CD14-positive monocyte (primary cell): ENCODE results near the gene CCL25. TPM values are rescaled to one million over a fixed set of nuclear protein-coding genes. Genes with fewer than 3 reads are reported as not detected.

Experiments used
- DNase-seq, 3 donors: peaks; one replicate each; pipeline ENCODE4 v3.0.0-alpha.2; 2011 to 2022
- H2AFZ ChIP-seq: 2 replicates; pipeline ENCODE4 v1.6.0; 2012; ENCODE audit warnings: mild to moderate bottlenecking, low read depth, low read length, inconsistent platforms; ENCODE audit not compliant: insufficient read depth, poor library complexity, severe bottlenecking
- H3K27ac ChIP-seq, 2 donors: 1 replicate in 1 of 2; 2 replicates in 1 of 2; pipeline ENCODE4 v1.5.1; 2012 to 2013; ENCODE audit warnings: low read length in 2 of 2, control low read depth in 1 of 2, inconsistent platforms in 1 of 2, low read depth in 1 of 2, mild to moderate bottlenecking in 1 of 2
- H3K27me3 ChIP-seq, 2 donors: one replicate each; pipeline versions ENCODE4 v1.6.0 to v1.6.1; 2011 to 2013; ENCODE audit warnings: low read length in 2 of 2; ENCODE audit not compliant: control insufficient read depth in 2 of 2, insufficient read depth in 2 of 2
- H3K36me3 ChIP-seq, 2 donors: replicated peaks in 1 of 2; 1 replicate in 1 of 2; 2 replicates in 1 of 2; pipeline versions ENCODE4 v1.5.1 to v1.6.1; 2012 to 2013; ENCODE audit warnings: low read length in 2 of 2, control low read depth in 1 of 2, inconsistent platforms in 1 of 2, mild to moderate bottlenecking in 1 of 2; ENCODE audit not compliant: insufficient read depth in 2 of 2, control insufficient read depth in 1 of 2
- H3K4me1 ChIP-seq, 2 donors: 1 replicate in 1 of 2; 2 replicates in 1 of 2; pipeline versions ENCODE4 v1.5.1 to v1.6.1; 2012 to 2013; ENCODE audit warnings: low read length in 2 of 2, control low read depth in 1 of 2, inconsistent platforms in 1 of 2, mild to moderate bottlenecking in 1 of 2, moderate library complexity in 1 of 2; ENCODE audit not compliant: insufficient read depth in 2 of 2, control insufficient read depth in 1 of 2
- H3K4me2 ChIP-seq: replicated peaks from 2 replicates; pipeline ENCODE3; 2012; ENCODE audit warnings: low read length, moderate library complexity, mild to moderate bottlenecking; ENCODE audit not compliant: poor library complexity, severe bottlenecking; ENCODE audit errors: extremely low read depth
- H3K4me3 ChIP-seq, 3 experiments: fragments of 200-600 bp in 1 of 3; sonication (generic) in 1 of 3; replicated peaks in 1 of 3; 1 replicate in 2 of 3; 2 replicates in 1 of 3; pipeline ENCODE4 v1.5.1; 2011 to 2013; ENCODE audit warnings: low read length in 3 of 3, mild to moderate bottlenecking in 3 of 3, control low read depth in 2 of 3, low read depth in 2 of 3, inconsistent platforms in 1 of 3, moderate library complexity in 1 of 3
- H3K79me2 ChIP-seq: 2 replicates; pipeline ENCODE4 v1.6.0; 2012; ENCODE audit warnings: mild to moderate bottlenecking, control low read depth, inconsistent platforms, low read length, moderate library complexity; ENCODE audit not compliant: insufficient read depth
- H3K9ac ChIP-seq: 2 replicates; pipeline ENCODE4 v1.6.0; 2017; ENCODE audit warnings: low read length, mild to moderate bottlenecking; ENCODE audit not compliant: insufficient read depth, poor library complexity, severe bottlenecking
- H3K9me3 ChIP-seq, 2 donors: replicated peaks in 1 of 2; 1 replicate in 1 of 2; 2 replicates in 1 of 2; pipeline versions ENCODE4 v1.5.1 to v1.6.1; 2012 to 2013; ENCODE audit warnings: low read length in 2 of 2, control low read depth in 1 of 2; ENCODE audit not compliant: control insufficient read depth in 1 of 2, insufficient read depth in 1 of 2
- H4K20me1 ChIP-seq: 2 replicates; pipeline ENCODE4 v1.6.0; 2012; ENCODE audit warnings: mild to moderate bottlenecking, low read length, control low read depth, moderate library complexity; ENCODE audit not compliant: insufficient read depth
- H3K27ac Mint-ChIP-seq, 7 donors: one replicate each; pipeline ENCODE4 v1.8.0; 2020; ENCODE audit warnings: mild to moderate bottlenecking in 7 of 7, mixed read lengths in 7 of 7, moderate library complexity in 6 of 7, inconsistent platforms in 2 of 7
- H3K27me3 Mint-ChIP-seq, 3 donors: one replicate each; pipeline ENCODE4 v1.8.0; 2021 to 2022; ENCODE audit warnings: low read depth in 3 of 3, mild to moderate bottlenecking in 3 of 3, mixed read lengths in 3 of 3, moderate library complexity in 3 of 3, inconsistent platforms in 1 of 3
- H3K36me3 Mint-ChIP-seq, 2 donors: one replicate each; pipeline ENCODE4 v1.8.0; 2020; ENCODE audit warnings: mixed read lengths in 2 of 2, inconsistent platforms in 1 of 2, mild to moderate bottlenecking in 1 of 2
- H3K4me1 Mint-ChIP-seq: one replicate; pipeline ENCODE4 v1.8.0; 2020; ENCODE audit warnings: mild to moderate bottlenecking, mixed read lengths
- H3K4me3 Mint-ChIP-seq, 2 donors: one replicate each; pipeline ENCODE4 v1.8.0; 2020; ENCODE audit warnings: mild to moderate bottlenecking in 2 of 2, mixed read lengths in 2 of 2, moderate library complexity in 1 of 2
- H3K9me3 Mint-ChIP-seq, 7 donors: one replicate each; pipeline ENCODE4 v1.8.0; 2020 to 2022; ENCODE audit warnings: mixed read lengths in 7 of 7, mild to moderate bottlenecking in 6 of 7, moderate library complexity in 6 of 7, inconsistent platforms in 2 of 7
- WGBS: methylation state at CpG from one replicate; pipeline ENCODE4 v1.1.5; 2013; ENCODE audit warnings: missing lambda C conversion rate; ENCODE audit not compliant: insufficient coverage; 5-methylcytosine and 5-hydroxymethylcytosine counted together
- intact Hi-C, 2 donors: fragments of 100-400 bp; cut with micrococcal nuclease; formaldehyde crosslinking; loops; one replicate each; pipeline versions ENCODE4 v1.15.0 to v1.15.1; 2023
- polyA plus RNA-seq, 3 donors: library from polyadenylated mRNA; depleted of rRNA in 1 of 3; unstranded in 2 of 3; stranded (reverse) in 1 of 3; fragments of 300-500 nt in 2 of 3; fragments of >200 nt in 1 of 3; fragmentation: Illumina TruSeq in 2 of 3; gene quantifications; 1 replicate in 2 of 3; 2 replicates in 1 of 3; pipeline ENCODE4 v1.2.3, GENCODE V29; 2012 to 2021
- TF ChIP-seq, protein P1 (sequence below): fragments of 200-600 bp; IDR thresholded peaks from one replicate; pipeline ENCODE4 v1.8.0; 2022; ENCODE audit warnings: antibody characterized with exemption, mild to moderate bottlenecking

Gene CCL25
- polyA plus RNA-seq, 3 donors = not detected

DNA sequence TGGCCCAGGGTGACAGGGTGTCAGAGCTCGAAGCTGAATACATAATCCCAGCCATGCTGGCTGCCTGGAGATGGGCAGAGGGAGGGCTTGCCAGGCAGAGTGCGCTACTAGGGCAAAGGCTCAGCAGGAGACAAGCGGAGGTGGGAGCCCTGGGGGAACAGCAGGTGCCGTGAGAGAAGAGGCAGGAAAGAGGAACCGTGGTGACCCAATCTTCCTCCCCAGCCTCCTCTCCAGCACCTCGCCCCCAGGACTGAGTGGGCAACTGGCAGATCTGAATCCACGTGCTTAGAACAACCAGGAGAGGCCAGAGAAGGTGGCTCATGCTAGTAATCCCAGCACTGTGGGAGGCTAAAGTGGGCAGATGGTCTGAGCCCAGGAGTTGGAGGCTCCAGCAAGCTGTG lies 11.0 kb upstream of the CCL25 start:
- no peaks in the 10 kb centered on the region for H3K27me3 ChIP-seq
- Mint-ChIP-seq H3K4me1 (peaks cover 4% of the 10 kb centered on the region), H3K36me3 (no peaks in the 10 kb centered on the region), H3K27ac (no peak overlapping the region), H3K27me3 (peaks cover 6 to 10% (median 9%) of the 10 kb centered on the region in 3 donors), H3K9me3 (peaks cover 0 to 1% (median 0%) of the 10 kb centered on the region in 7 donors), H3K4me3 (peak overlapping the region in 1 of 2 donors; percentile 21)
- intact Hi-C loops = no loop called here
- H3K4me3 ChIP-seq = no peak overlapping the region
- H3K4me2 ChIP-seq = no peak overlapping the region
- no peak overlapping the region for H2AFZ ChIP-seq
- DNase-seq = no peak
- no peaks in the 10 kb centered on the region for H3K4me1 ChIP-seq
- H3K9ac ChIP-seq = no peak overlapping the region
- TF ChIP-seq, protein P1, sequence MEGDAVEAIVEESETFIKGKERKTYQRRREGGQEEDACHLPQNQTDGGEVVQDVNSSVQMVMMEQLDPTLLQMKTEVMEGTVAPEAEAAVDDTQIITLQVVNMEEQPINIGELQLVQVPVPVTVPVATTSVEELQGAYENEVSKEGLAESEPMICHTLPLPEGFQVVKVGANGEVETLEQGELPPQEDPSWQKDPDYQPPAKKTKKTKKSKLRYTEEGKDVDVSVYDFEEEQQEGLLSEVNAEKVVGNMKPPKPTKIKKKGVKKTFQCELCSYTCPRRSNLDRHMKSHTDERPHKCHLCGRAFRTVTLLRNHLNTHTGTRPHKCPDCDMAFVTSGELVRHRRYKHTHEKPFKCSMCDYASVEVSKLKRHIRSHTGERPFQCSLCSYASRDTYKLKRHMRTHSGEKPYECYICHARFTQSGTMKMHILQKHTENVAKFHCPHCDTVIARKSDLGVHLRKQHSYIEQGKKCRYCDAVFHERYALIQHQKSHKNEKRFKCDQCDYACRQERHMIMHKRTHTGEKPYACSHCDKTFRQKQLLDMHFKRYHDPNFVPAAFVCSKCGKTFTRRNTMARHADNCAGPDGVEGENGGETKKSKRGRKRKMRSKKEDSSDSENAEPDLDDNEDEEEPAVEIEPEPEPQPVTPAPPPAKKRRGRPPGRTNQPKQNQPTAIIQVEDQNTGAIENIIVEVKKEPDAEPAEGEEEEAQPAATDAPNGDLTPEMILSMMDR = no peak
- no peaks in the 10 kb centered on the region for H3K36me3 ChIP-seq
- WGBS = 35% methylated on average over 4 of the region's 7 CpGs
- no peak overlapping the region for H3K27ac ChIP-seq
- H3K79me2 ChIP-seq = no peaks in the 10 kb centered on the region
- H4K20me1 ChIP-seq = no peaks in the 10 kb centered on the region
- no peaks in the 10 kb centered on the region for H3K9me3 ChIP-seq

DNA sequence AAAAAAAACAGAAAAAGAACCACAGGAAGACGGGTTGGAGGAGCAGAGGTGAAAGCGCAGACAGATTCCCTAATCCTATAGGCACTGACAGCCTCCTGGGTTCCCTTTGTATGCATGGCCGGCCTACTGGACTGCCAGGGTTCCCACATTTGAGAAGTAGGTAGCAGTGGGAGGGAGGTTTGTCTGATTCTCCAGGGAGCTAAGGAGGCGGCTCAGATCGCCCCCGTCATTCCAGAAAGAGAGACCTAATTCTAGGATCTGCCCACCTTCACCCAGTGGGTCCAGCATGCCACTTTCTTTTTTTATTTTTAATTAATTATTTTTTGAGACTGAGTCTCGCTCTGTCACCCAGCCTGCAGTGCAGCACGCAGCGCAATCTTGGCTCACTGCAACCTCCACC lies 9.7 kb upstream of the CCL25 start:
- H3K4me1 ChIP-seq = no peaks in the 10 kb centered on the region
- Mint-ChIP-seq H3K4me1 (peaks cover 2% of the 10 kb centered on the region), H3K36me3 (no peaks in the 10 kb centered on the region), H3K9me3 (peaks cover 0 to 2% (median 0%) of the 10 kb centered on the region in 7 donors), H3K27me3 (peaks cover 7 to 15% (median 10%) of the 10 kb centered on the region in 3 donors), H3K4me3 (no peak overlapping the region), H3K27ac (no peak overlapping the region)
- H3K27ac ChIP-seq = no peak overlapping the region
- TF ChIP-seq, protein P1 = no peak
- H3K36me3 ChIP-seq = no peaks in the 10 kb centered on the region
- H4K20me1 ChIP-seq = no peaks in the 10 kb centered on the region
- no peaks in the 10 kb centered on the region for H3K79me2 ChIP-seq
- H2AFZ ChIP-seq = no peak overlapping the region
- no peaks in the 10 kb centered on the region for H3K9me3 ChIP-seq
- 87% methylated on average over 3 of the region's 9 CpGs for WGBS
- DNase-seq = no peak
- H3K9ac ChIP-seq = no peak overlapping the region
- H3K27me3 ChIP-seq = no peaks in the 10 kb centered on the region
- no peak overlapping the region for H3K4me3 ChIP-seq
- H3K4me2 ChIP-seq = no peak overlapping the region
- intact Hi-C loops = no loop called here
